ENCODE measurements around the gene IL17RB.
A peak's percentile ranks its signal among the peaks of the same experiment; 100 is the strongest.

The IL17RB gene

DNA sequence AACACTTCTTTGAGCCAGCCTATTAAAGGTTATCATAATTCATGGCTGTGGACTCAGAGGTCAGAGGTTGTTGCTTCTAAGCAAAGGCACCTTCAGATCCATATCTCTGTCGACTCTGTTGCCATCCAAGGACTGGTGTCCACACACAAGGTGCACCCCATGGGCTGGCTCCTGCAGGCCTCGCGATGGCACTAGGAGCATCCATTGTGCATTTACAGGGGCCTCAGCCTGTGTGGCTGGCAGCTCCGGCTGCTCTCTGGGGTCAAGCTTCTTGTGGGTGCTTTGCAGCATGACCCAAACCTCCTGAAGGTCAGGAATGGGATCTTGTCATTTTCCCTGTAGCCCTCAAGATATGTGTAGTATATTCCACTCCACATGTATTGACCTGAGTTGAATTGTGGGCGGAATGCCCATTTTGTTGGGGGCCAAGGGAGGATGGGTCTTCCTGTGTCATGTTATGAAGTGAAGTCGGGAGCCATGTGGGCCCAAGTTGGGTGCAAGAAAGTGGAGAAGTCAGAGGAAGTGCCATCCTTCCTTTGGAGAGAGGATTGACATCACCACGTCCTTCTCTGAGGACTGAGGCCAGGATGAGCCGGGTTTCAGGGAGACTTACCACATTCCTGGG lies 44.0 kb upstream of the IL17RB start:
- TF ChIP-seq, protein P1, sequence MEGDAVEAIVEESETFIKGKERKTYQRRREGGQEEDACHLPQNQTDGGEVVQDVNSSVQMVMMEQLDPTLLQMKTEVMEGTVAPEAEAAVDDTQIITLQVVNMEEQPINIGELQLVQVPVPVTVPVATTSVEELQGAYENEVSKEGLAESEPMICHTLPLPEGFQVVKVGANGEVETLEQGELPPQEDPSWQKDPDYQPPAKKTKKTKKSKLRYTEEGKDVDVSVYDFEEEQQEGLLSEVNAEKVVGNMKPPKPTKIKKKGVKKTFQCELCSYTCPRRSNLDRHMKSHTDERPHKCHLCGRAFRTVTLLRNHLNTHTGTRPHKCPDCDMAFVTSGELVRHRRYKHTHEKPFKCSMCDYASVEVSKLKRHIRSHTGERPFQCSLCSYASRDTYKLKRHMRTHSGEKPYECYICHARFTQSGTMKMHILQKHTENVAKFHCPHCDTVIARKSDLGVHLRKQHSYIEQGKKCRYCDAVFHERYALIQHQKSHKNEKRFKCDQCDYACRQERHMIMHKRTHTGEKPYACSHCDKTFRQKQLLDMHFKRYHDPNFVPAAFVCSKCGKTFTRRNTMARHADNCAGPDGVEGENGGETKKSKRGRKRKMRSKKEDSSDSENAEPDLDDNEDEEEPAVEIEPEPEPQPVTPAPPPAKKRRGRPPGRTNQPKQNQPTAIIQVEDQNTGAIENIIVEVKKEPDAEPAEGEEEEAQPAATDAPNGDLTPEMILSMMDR (conservative IDR thresholded peaks at IDR 0.05; ENCODE audit: low read depth, low read length): no peak
- DNase-seq (ENCODE audit: low read depth): no peak
- no peak overlapping the region for H3K4me3 ChIP-seq (ENCODE audit: low read length)

DNA sequence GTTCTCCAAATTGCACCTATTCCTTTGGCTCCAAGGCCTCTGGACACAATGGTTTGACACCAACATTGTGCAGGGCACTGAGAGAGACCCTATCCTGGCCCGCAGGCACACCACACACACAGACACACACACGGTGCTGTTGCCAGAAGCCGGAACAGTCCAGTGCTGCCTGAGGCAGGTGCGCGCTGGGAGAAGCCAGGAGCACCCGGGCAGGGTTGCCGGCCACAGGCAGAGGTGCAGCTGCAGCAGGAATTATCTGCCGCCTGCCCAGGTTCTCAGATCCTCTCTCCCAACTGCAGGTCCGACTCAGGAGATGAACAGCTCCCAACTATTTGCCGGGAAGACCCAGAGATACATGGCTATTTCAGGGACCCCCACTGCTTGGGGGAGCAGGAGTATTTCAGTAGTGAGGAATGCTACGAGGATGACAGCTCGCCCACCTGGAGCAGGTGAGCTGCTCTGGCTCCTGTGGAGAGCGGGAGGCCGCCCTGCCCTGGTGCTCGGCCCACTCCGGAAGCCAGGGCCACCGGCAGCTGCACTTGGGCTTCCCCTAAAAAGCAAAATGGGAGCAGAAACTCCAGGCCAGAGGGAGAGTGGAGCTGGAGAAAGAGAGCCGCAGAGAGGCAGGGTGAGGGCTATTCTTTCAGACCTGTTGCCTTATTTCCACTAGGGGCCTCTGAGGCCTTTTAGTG lies 43.1 kb upstream of the IL17RB start:
- H3K4me3 ChIP-seq (ENCODE audit: low read length): no peak overlapping the region
- TF ChIP-seq, protein P1 (conservative IDR thresholded peaks at IDR 0.05; ENCODE audit: low read depth, low read length): no peak

DNA sequence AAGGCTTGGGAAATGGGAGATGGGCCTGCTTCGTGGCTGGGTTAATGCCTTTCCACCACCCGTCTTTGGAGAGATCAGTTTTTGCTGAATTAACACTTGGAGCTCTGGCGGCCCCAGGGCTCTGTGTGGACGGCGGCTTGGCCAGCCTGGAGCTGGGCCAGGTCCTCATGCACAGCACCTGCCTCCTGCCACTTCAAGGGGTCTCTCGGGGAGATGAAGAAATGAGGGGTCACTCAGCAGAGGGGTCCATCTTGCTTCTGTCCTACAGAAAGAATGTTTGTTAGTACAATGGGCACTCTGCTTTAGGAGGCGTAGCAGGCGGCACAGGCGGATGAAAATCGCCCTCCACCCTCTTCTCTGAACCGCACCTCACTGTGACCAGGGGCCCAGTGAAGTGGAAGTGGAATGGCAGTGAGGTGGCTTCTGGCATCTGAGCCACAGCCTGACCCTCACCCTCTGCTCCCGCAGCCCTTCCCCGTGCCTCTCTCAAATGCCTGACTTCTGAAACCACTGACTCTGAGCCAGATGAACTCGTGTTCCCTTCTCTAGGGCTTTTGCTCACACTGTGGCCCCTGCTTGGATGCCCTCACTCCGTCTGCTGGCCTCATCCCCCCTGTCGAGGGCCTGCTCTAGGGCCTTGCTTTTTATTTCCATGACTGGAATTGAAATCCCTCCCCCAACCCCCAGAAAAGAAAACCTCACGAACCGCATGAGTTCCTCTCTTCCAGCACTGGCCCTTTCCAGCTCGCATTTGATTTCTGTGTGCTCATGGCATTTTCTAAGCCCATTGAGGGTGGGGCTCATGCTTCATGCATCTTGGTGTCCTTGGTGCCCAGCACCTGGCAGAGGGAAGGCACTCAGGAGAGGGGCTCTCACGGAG lies 42.3 kb upstream of the IL17RB start:
- no peak for DNase-seq (ENCODE audit: low read depth)
- TF ChIP-seq, protein P1 (conservative IDR thresholded peaks at IDR 0.05; ENCODE audit: low read depth, low read length): no peak
- H3K4me3 ChIP-seq (ENCODE audit: low read length): no peak overlapping the region

More for the DNA sequence above, 43.1 kb upstream of the IL17RB start:
- no peak for DNase-seq (ENCODE audit: low read depth)

DNA sequence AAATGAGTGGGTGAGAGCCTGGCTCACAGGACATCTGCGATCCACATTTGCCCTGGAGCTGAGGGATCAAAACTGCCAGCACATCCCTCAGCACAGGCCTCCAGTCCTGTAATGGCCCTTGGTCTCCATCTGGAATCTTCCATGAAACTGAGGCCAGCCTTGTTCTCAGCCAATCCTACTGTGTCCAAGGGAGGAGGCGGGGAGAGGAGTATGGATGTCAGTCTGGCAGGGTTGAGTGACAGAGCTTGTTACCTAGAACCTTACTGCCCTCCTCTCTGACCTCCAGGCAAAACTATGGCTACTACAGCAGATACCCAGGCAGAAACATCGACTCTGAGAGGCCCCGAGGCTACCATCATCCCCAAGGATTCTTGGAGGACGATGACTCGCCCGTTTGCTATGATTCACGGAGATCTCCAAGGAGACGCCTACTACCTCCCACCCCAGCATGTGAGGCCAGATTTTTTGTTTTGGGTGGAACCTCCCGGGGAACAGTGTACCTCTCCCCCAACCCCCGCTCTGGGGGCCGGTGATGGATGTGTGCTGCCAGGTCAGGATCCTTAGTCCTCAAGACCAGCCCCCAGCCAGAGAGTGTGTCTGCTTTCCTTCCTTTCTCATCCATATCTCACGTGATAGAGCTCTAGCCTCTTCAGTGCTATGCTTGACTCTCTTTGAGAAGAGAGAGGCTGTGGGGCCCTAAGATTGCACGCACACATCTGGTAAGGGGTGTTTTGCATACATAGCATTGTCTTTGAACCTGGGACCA lies 41.5 kb upstream of the IL17RB start:
- no peak overlapping the region for H3K4me3 ChIP-seq (ENCODE audit: low read length)
- DNase-seq (ENCODE audit: low read depth): peak; percentile 34
- TF ChIP-seq, protein P1 (conservative IDR thresholded peaks at IDR 0.05; ENCODE audit: low read depth, low read length): no peak

DNA sequence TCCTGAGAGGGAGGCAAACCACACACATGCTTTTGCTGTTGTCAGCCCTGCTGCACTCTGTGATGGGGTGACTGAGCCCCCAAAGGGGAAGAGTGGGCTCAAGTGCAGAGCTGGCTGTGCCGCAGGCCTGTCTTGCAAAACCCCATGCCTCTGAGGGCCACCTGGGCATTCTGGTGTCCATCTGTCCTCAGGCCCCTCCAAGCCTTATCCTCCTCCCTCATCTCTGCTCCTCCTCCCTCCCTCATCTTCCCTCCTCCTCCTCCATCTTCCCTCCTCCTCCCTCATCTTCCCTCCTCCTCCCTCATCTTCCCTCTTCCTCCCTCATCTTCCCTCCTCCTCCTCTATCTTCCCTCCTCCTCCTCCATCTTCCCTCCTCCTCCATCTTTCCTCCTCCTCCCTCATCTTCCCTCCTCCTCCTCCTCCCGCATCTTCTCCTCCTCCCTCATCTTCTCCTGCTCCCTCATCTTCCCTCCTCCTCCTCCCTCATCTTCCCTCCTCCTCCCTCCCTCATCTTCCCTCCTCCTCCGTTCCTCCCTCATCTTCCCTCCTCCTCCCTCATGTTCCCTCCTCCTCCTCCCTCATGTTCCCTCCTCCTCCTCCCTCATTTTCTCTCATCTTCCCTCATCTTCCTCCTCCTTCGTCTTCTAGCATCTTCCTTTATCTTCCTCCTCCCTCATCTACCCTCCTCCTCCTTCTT lies 40.8 kb upstream of the IL17RB start:
- DNase-seq (ENCODE audit: low read depth): no peak
- TF ChIP-seq, protein P1 (conservative IDR thresholded peaks at IDR 0.05; ENCODE audit: low read depth, low read length): no peak
- no peak overlapping the region for H3K4me3 ChIP-seq (ENCODE audit: low read length)

All from retinal pigment epithelial cell (primary cell).